ENCODE measurements around the gene ZFYVE27.

ZFYVE27 gene

GRCh38 chr10:97805096-97805884 is 68.4 kb downstream of the ZFYVE27 start:
- H2AFZ ChIP-seq = no peak overlapping the region

GRCh38 chr10:97805949-97806348 is 69.0 kb downstream of the ZFYVE27 start:
- Histone ChIP-seq H3K27me3 (ENCODE audit: control insufficient read depth, insufficient read depth, low read length) (no peaks in the 10 kb centered on the region), H3K9me3 (ENCODE audit: control insufficient read depth, low read length) (no peaks in the 10 kb centered on the region), H3K79me2 (no peaks in the 10 kb centered on the region), H3K9ac (no peak overlapping the region), H3K36me3 (ENCODE audit: control insufficient read depth, insufficient read depth, low read length) (no peaks in the 10 kb centered on the region), H3K4me1 (no peaks in the 10 kb centered on the region), H2AFZ (no peak overlapping the region), H3K27ac (no peak overlapping the region), H3K4me3 (ENCODE audit: low read depth, low read length) (no peak overlapping the region), H3K4me2 (ENCODE audit: low read length) (no peak overlapping the region)
- no peak for TF ChIP-seq CTCF (IDR thresholded peaks at IDR 0.05)

More at GRCh38 chr10:97805096-97805884, 68.4 kb downstream of the ZFYVE27 start:
- Histone ChIP-seq H3K36me3 (ENCODE audit: control insufficient read depth, insufficient read depth, low read length) (no peaks in the 10 kb centered on the region), H3K4me1 (no peaks in the 10 kb centered on the region), H3K27me3 (ENCODE audit: control insufficient read depth, insufficient read depth, low read length) (no peaks in the 10 kb centered on the region), H3K9me3 (ENCODE audit: control insufficient read depth, low read length) (no peaks in the 10 kb centered on the region), H3K27ac (no peak overlapping the region), H3K9ac (no peak overlapping the region), H3K4me3 (ENCODE audit: low read depth, low read length) (no peak overlapping the region), H3K79me2 (no peaks in the 10 kb centered on the region), H3K4me2 (ENCODE audit: low read length) (no peak overlapping the region)
- no peak for TF ChIP-seq CTCF (IDR thresholded peaks at IDR 0.05)

- no peak overlapping the region for H2AFZ ChIP-seq
- TF ChIP-seq CTCF (IDR thresholded peaks at IDR 0.05) = no peak
- no peak overlapping the region for H3K9ac ChIP-seq
- H3K4me3 ChIP-seq (ENCODE audit: low read depth, low read length) = no peak overlapping the region
- no peaks in the 10 kb centered on the region for H3K27me3 ChIP-seq (ENCODE audit: control insufficient read depth, insufficient read depth, low read length)
- no peak overlapping the region for H3K4me2 ChIP-seq (ENCODE audit: low read length)
- H3K36me3 ChIP-seq (ENCODE audit: control insufficient read depth, insufficient read depth, low read length) = no peaks in the 10 kb centered on the region
- H3K9me3 ChIP-seq (ENCODE audit: control insufficient read depth, low read length) = no peaks in the 10 kb centered on the region
- H3K27ac ChIP-seq = no peak overlapping the region
- H3K79me2 ChIP-seq = no peaks in the 10 kb centered on the region
- H3K4me1 ChIP-seq = no peaks in the 10 kb centered on the region
These were observed 73.5 kb downstream of the ZFYVE27 start for GRCh38 chr10:97810446-97810845.
